ENCODE data around the gene PRKCE. TPM values are rescaled to one million over a fixed set of nuclear protein-coding genes. Genes with fewer than 3 reads are reported as not detected.

PRKCE gene
- total and polyA plus RNA-seq, 2 donors (not counting 3 experiments of a cell fraction or from before 2014, with no cell fraction given) = 27.9 to 33.9 TPM

DNA sequence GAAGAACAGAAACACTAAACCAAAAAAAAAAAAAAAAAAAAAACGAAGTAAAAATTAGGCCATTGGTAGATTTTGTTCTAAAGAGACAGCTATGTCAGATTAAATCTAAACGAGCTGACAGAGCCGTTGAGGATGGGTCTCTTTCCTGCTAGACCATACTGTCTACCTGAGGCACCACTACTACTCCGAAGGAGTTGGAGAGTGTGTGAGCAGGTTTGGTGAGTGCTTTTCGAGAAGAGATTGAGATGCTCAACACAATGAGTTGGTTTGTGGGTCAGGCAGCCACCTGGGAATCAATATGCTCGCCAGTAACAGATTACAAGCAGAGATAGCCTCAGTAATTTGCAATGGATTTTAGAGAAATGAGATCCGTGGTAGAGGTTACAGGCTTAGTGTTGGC is 364.2 kb downstream of the PRKCE start:
- DNase-seq (ENCODE audit: low read depth, low spot score) = peak; percentile 9
- H3K9ac ChIP-seq (replicated peaks; ENCODE audit: extremely low read depth, insufficient read depth, low read length) = peak overlapping the region; percentile 32
- H3K79me2 ChIP-seq (ENCODE audit: control insufficient read depth, insufficient read depth, low read length) = no peaks in the 10 kb centered on the region
- H3K27me3 ChIP-seq (ENCODE audit: control insufficient read depth in 2 of 2, insufficient read depth in 2 of 2, low read length in 2 of 2) = no peaks in the 10 kb centered on the region
- H3K9me3 ChIP-seq (replicated peaks; ENCODE audit: control insufficient read depth, insufficient read depth, low read length) = no peaks in the 10 kb centered on the region
- intact Hi-C loops (cut with micrococcal nuclease) (loop anchor here (1.0 kb wide), 5 partner anchors 14 to 446 kb away; no protein-coding TSS in a partner anchor), dilution Hi-C loops (cut with MboI; ENCODE audit: extremely low pct_ligation_motif_present, low sequenced_read_pairs) (no loop called here)
- H4K20me1 ChIP-seq (replicated peaks; ENCODE audit: control insufficient read depth, extremely low read depth, insufficient read depth, low read length) = no peaks in the 10 kb centered on the region
- FAIRE-seq = no peak
- peak overlapping the region; percentile 56 for H3K27ac ChIP-seq (ENCODE audit: insufficient read depth, low read depth, low read length)
- H3K36me3 ChIP-seq (ENCODE audit: control insufficient read depth in 2 of 2, extremely low read depth in 1 of 2, insufficient read depth in 2 of 2, low read length in 2 of 2) = no peaks in the 10 kb centered on the region
- peaks cover 18% of the 10 kb centered on the region for H3K4me1 ChIP-seq (ENCODE audit: control insufficient read depth, extremely low read depth, insufficient read depth, low read length)
- ChIA-PET CTCF (interaction anchor here (1.0 kb wide), 1 partner anchor 65 kb away, joined by 3 read pairs; no protein-coding TSS in a partner anchor), POLR2A (interaction anchor here (1.0 kb wide), 1 partner anchor 281 kb away, joined by 4 read pairs; the partner anchor contains the start of gene EPAS1)
- H2AFZ ChIP-seq (ENCODE audit: low read depth, low read length) = no peak overlapping the region
- H3K4me3 ChIP-seq (replicated peaks in 1 of 3; ENCODE audit: insufficient read depth in 1 of 3, low read depth in 1 of 3, low read length in 3 of 3) = no peak overlapping the region
- no TSS peak for BruUV-seq (replicated peaks)
- H3K4me2 ChIP-seq (ENCODE audit: insufficient read depth, low read length) = peak overlapping the region; percentile 12
- H3K9me1 ChIP-seq (replicated peaks; ENCODE audit: control insufficient read depth, extremely low read depth, insufficient read depth, low read length) = no peaks in the 10 kb centered on the region
- TF ChIP-seq, protein P1, sequence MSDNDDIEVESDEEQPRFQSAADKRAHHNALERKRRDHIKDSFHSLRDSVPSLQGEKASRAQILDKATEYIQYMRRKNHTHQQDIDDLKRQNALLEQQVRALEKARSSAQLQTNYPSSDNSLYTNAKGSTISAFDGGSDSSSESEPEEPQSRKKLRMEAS (IDR thresholded peaks at IDR 0.05; ENCODE audit: insufficient read depth, insufficient read length) = no peak
- TF ChIP-seq JUN (IDR thresholded peaks at IDR 0.05; ENCODE audit: borderline replicate concordance, insufficient read depth, insufficient read length, low read depth) (no peak), MYC (IDR thresholded peaks at IDR 0.05; ENCODE audit: low read depth, low read length) (no peak), FOS (IDR thresholded peaks at IDR 0.05; ENCODE audit: borderline replicate concordance, insufficient read depth, low read length) (no peak), POLR2A (IDR thresholded peaks at IDR 0.05; ENCODE audit: low read depth, low read length) (no peak), CTCF (IDR thresholded peaks at IDR 0.05; ENCODE audit: extremely low read depth in 1 of 2, insufficient read depth in 1 of 2, low read depth in 1 of 2, low read length in 2 of 2) (no peak), EZH2 (IDR thresholded peaks at IDR 0.05; ENCODE audit: borderline replicate concordance, low read depth, low read length, severe bottlenecking) (no peak), GATA2 (IDR thresholded peaks at IDR 0.05; ENCODE audit: insufficient read depth, insufficient read length, low read depth, low read length) (no peak), POLR2AphosphoS5 (IDR thresholded peaks at IDR 0.05; ENCODE audit: insufficient read depth, low read depth, low read length) (no peak)
